ENCODE measurements around the gene MGRN1. TPM values are rescaled to one million over a fixed set of nuclear protein-coding genes. Genes with fewer than 3 reads are reported as not detected.
A peak's percentile ranks its signal among the peaks of the same experiment; 100 is the strongest.

Gene MGRN1
- total and polyA plus RNA-seq, 8 donors = 17.2 to 43.8 (median 30.8) TPM

- peaks cover 0 to 5% (median 0%) of the 10 kb centered on the region in 3 donors for H3K36me3 ChIP-seq
- peak; percentile 83 to 95 (median 88) for ATAC-seq
These were observed 89.3 kb downstream of the MGRN1 start for GRCh38 chr16:4713663-4714501.

GRCh38 chr16:4714996-4715395, 90.4 kb downstream of the MGRN1 start:
- Histone ChIP-seq H3K9me3 (no peaks in the 10 kb centered on the region), H3K27me3 (no peaks in the 10 kb centered on the region), H3K4me3 (no peak overlapping the region), H3K27ac (no peak overlapping the region), H3K4me1 (no peaks in the 10 kb centered on the region), H3K36me3 (peaks cover 0 to 5% (median 0%) of the 10 kb centered on the region in 3 donors)
- intact Hi-C loops (cut with DNase I) = no loop called here
- no peak for TF ChIP-seq CTCF (IDR thresholded peaks at IDR 0.05)
- DNase-seq (peak in 1 of 6 donors; percentile 10), ATAC-seq (no peak), FAIRE-seq (no peak)
- 92 to 93% methylated on average over 2 of the region's 2 CpGs for WGBS, 2 donors

More at GRCh38 chr16:4713663-4714501, 89.3 kb downstream of the MGRN1 start:
- H3K4me1 ChIP-seq = no peaks in the 10 kb centered on the region
- no peak for TF ChIP-seq CTCF (IDR thresholded peaks at IDR 0.05)
- FAIRE-seq (no peak), DNase-seq (peak in 2 of 6 donors; percentile 42 to 51)
- intact Hi-C loops (cut with DNase I) = no loop called here
- no peaks in the 10 kb centered on the region for H3K27me3 ChIP-seq
- 33 to 44% methylated on average over 18 of the region's 18 CpGs for WGBS, 2 donors
- peak overlapping the region; percentile 6 to 50 (median 40) for H3K27ac ChIP-seq
- peak overlapping the region in 2 of 4 donors; percentile 19 to 31 for H3K4me3 ChIP-seq
- no peaks in the 10 kb centered on the region for H3K9me3 ChIP-seq

- H3K27ac ChIP-seq = no peak overlapping the region
- intact Hi-C loops (cut with DNase I) = no loop called here
- WGBS, 2 donors = 73 to 79% methylated on average over 5 of the region's 5 CpGs
- no peaks in the 10 kb centered on the region for H3K9me3 ChIP-seq
- no peak overlapping the region for H3K4me3 ChIP-seq
- no peaks in the 10 kb centered on the region for H3K27me3 ChIP-seq
- H3K36me3 ChIP-seq = no peaks in the 10 kb centered on the region
- FAIRE-seq = no peak
- H3K4me1 ChIP-seq = no peaks in the 10 kb centered on the region
- no peak for ATAC-seq
- TF ChIP-seq CTCF (IDR thresholded peaks at IDR 0.05) = no peak
- DNase-seq = no peak
These were observed 93.8 kb downstream of the MGRN1 start for GRCh38 chr16:4718466-4718865.

- Histone ChIP-seq H3K4me3 (no peak overlapping the region), H3K9me3 (no peaks in the 10 kb centered on the region), H3K27ac (no peak overlapping the region), H3K36me3 (peaks cover 0 to 17% (median 6%) of the 10 kb centered on the region in 3 donors), H3K27me3 (no peaks in the 10 kb centered on the region), H3K4me1 (no peaks in the 10 kb centered on the region)
- 94 to 96% methylated on average over 14 of the region's 14 CpGs for WGBS, 2 donors
- no peak for FAIRE-seq
- no peak for TF ChIP-seq CTCF (IDR thresholded peaks at IDR 0.05)
- ATAC-seq = no peak
- intact Hi-C loops (cut with DNase I) = no loop called here
- DNase-seq = no peak
These were observed 98.6 kb downstream of the MGRN1 start for GRCh38 chr16:4723071-4723767.

Data from pancreas (tissue), 10 donors.